ENCODE measurements around the gene UNC13C.

DNA sequence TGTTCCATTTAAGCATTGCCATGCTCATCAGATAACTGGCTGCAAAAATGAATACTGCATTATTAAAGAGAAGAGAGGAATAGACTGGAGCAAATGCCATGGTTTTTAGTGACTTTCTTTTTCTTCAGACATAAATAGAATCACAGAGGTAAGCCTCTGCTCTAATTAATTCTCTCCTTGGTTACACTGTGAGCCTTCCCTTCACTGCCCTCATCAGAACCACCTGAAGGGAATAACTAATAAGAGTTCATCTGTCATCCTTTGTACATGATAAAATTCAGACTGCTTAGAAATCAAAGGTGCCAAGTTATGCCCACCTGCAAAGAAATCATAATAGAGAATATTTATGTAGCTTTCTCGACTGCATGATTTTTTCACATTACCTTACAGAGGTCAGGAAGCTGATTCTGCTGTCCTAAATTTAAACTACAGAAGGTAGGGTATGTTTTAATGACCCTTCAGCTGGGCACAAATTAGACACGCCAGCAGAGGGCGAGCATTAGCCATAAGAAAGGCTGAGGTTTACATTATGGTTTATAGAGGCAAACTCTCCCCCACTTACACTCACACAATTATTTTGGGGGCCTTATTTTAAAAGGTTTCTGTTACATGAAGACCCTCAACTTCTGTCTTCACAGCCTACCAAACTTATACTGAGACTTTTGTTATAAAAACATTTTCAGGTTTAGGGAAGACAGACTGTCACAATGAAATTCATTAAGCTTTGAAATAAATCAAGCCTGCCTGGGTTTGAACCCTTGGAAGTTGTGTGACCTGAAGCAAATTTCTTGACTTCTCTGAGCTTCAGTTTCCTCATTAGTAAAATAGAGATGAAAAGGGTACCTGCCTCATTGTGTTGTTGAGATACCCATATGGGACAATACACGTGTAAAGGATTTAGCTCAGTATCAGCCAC is 15.3 kb upstream of the UNC13C start:
- TF ChIP-seq EZH2 (IDR thresholded peaks at IDR 0.05; ENCODE audit: borderline replicate concordance, low read depth, low read length, severe bottlenecking): no peak
- TF ChIP-seq CTCF (IDR thresholded peaks at IDR 0.05; ENCODE audit: extremely low read depth in 1 of 2, insufficient read depth in 1 of 2, low read depth in 1 of 2, low read length in 2 of 2): peak; percentile 22 to 42
- no peak for TF ChIP-seq POLR2A (IDR thresholded peaks at IDR 0.05; ENCODE audit: low read depth, low read length)
- no peak for TF ChIP-seq JUN (IDR thresholded peaks at IDR 0.05; ENCODE audit: borderline replicate concordance, insufficient read depth, insufficient read length, low read depth)
- TF ChIP-seq POLR2AphosphoS5 (IDR thresholded peaks at IDR 0.05; ENCODE audit: insufficient read depth, low read depth, low read length): no peak
- TF ChIP-seq, protein P1, sequence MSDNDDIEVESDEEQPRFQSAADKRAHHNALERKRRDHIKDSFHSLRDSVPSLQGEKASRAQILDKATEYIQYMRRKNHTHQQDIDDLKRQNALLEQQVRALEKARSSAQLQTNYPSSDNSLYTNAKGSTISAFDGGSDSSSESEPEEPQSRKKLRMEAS (IDR thresholded peaks at IDR 0.05; ENCODE audit: insufficient read depth, insufficient read length): no peak
- no peak for TF ChIP-seq MYC (IDR thresholded peaks at IDR 0.05; ENCODE audit: low read depth, low read length)
- no peak for TF ChIP-seq FOS (IDR thresholded peaks at IDR 0.05; ENCODE audit: borderline replicate concordance, insufficient read depth, low read length)
- no peak for TF ChIP-seq GATA2 (IDR thresholded peaks at IDR 0.05; ENCODE audit: insufficient read depth, insufficient read length, low read depth, low read length)

Data from endothelial cell of umbilical vein (primary cell).